ENCODE data around the gene MARCHF10. TPM values are rescaled to one million over a fixed set of nuclear protein-coding genes. Genes with fewer than 3 reads are reported as not detected.

Gene MARCHF10
- total RNA-seq, 1 experiment from 2014 or later = 0.39 TPM

DNA sequence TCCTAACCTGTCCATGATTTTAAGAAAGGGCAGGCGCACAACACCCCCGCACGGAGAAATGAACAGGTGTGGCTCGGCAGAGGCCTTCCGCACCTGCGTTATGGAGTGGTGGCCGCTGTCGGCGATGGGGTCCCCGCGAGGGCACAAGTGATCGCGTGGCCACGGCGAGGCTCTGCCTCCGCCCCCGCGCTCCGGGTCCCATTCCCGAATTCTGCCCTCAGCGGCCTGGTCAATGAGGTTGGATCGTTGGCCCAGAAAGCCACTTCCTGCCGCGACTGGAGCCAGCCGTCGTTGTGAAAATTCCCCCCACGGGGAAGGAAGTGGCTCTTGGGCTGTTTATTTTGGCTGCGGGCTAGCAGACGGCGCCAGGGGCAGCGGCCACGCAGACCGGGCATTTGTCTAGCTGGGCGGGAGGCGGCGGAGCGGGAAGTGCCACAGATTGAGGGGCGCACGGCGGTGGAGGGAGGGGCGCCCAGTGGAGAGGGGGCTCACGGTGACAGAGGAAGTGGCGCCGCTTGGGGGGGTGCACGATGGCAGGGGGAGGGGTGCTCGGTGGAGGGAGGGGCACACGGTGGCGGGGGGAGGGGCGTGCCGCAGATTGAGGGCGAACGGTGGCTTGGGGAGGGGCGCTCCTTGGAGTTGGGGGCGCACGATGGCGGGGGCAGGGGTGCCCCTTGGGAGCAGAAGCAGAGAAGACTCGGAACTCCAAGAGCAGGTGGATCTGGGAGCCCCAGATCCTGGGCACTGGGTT, 155.7 kb downstream of the MARCHF10 start:
- no peaks in the 10 kb centered on the region for H3K36me3 ChIP-seq (ENCODE audit: control insufficient read depth, insufficient read depth, low read length)
- H3K27ac ChIP-seq (ENCODE audit: low read length) = peak overlapping the region; percentile 85
- TF ChIP-seq, protein P1, sequence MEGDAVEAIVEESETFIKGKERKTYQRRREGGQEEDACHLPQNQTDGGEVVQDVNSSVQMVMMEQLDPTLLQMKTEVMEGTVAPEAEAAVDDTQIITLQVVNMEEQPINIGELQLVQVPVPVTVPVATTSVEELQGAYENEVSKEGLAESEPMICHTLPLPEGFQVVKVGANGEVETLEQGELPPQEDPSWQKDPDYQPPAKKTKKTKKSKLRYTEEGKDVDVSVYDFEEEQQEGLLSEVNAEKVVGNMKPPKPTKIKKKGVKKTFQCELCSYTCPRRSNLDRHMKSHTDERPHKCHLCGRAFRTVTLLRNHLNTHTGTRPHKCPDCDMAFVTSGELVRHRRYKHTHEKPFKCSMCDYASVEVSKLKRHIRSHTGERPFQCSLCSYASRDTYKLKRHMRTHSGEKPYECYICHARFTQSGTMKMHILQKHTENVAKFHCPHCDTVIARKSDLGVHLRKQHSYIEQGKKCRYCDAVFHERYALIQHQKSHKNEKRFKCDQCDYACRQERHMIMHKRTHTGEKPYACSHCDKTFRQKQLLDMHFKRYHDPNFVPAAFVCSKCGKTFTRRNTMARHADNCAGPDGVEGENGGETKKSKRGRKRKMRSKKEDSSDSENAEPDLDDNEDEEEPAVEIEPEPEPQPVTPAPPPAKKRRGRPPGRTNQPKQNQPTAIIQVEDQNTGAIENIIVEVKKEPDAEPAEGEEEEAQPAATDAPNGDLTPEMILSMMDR (IDR thresholded peaks at IDR 0.05) = no peak
- TF ChIP-seq POLR2AphosphoS5 (IDR thresholded peaks at IDR 0.05; ENCODE audit: low read depth, low read length) (peak; percentile 80), TCF7L2 (IDR thresholded peaks at IDR 0.05; ENCODE audit: low read depth, low read length) (0 out of 2 replicates have a peak, but pooled peaks have one; percentile 6)
- peak overlapping the region; percentile 47 to 68 for H3K4me3 ChIP-seq (ENCODE audit: low read depth in 2 of 2, low read length in 2 of 2)
- no TSS peak for BruUV-seq (replicated peaks)
- POLR2A ChIA-PET = interaction anchor here (0.6 kb wide), 1 partner anchor 9 kb away, joined by 17 read pairs; no protein-coding TSS in a partner anchor
- in situ Hi-C loops (cut with HindIII; ENCODE audit: low pct_unique_long_range_greater_than_20kb, low sequenced_read_pairs) (no loop called here), intact Hi-C loops (cut with micrococcal nuclease; ENCODE audit: unreplicated experiment) (no loop called here)
- no peaks in the 10 kb centered on the region for H3K27me3 ChIP-seq (ENCODE audit: control insufficient read depth, insufficient read depth, low read length)
- H3K4me1 ChIP-seq (ENCODE audit: control insufficient read depth, insufficient read depth, low read length) = peaks cover 40% of the 10 kb centered on the region
- no peak for DNase-seq (ENCODE audit: low read depth, low spot score)
- peak; percentile 68 for ATAC-seq
- CTCF ChIA-PET = no interaction called here
- H3K9me3 ChIP-seq (ENCODE audit: control insufficient read depth, insufficient read depth, low read depth, low read length) = no peaks in the 10 kb centered on the region

Other genes starting within 250 kb of the MARCHF10 start
- gene MRC2, start 180.6 kb downstream of the MARCHF10 start, total RNA-seq (2021; ENCODE audit: unreplicated experiment) = 120 TPM
- gene TANC2, start 157.9 kb upstream of the MARCHF10 start, total RNA-seq (2021; ENCODE audit: unreplicated experiment) = 77.5 TPM

All from Panc1 (cell line).